GM23338 (cell line): Measurements from ENCODE around the gene ARPC2. TPM values are rescaled to one million over a fixed set of nuclear protein-coding genes. Genes with fewer than 3 reads are reported as not detected.

Experiments
- ATAC-seq: fragments of 200-7000 bp; cut with Tn5 transposase; 3 replicates; pipeline ENCODE4 v1.9.1; 2020
- DNase-seq: peaks from one replicate; pipeline ENCODE4 v3.0.0-alpha.2; 2015; ENCODE audit warnings: low spot score
- H2AFZ ChIP-seq: fragments of 200-600 bp; sonication (generic); 2 replicates; pipeline ENCODE4 v1.8.0; 2016; ENCODE audit warnings: antibody characterized with exemption, mild to moderate bottlenecking, moderate library complexity
- H3F3A ChIP-seq: fragments of 200-600 bp; sonication (generic); replicated peaks from 2 replicates; pipeline ENCODE4 v1.8.0; 2017; ENCODE audit warnings: antibody characterized with exemption, mixed run types, low read depth
- H3K27ac ChIP-seq: fragments of 200-600 bp; sonication (generic); 2 replicates; pipeline ENCODE4 v1.6.1; 2016; ENCODE audit warnings: low read depth
- H3K27me3 ChIP-seq: fragments of 200-600 bp; sonication (generic); 2 replicates; pipeline ENCODE4 v1.8.0; 2016; ENCODE audit warnings: mild to moderate bottlenecking, mixed run types, moderate library complexity; ENCODE audit not compliant: insufficient read depth
- H3K36me3 ChIP-seq: fragments of 200-600 bp; sonication (generic); 2 replicates; pipeline ENCODE4 v1.8.0; 2016; ENCODE audit warnings: mild to moderate bottlenecking; ENCODE audit not compliant: insufficient read depth
- H3K4me1 ChIP-seq: fragments of 200-600 bp; sonication (generic); 2 replicates; pipeline ENCODE4 v1.8.0; 2016; ENCODE audit warnings: mild to moderate bottlenecking, moderate library complexity; ENCODE audit not compliant: insufficient read depth
- H3K4me2 ChIP-seq: fragments of 200-600 bp; sonication (generic); 2 replicates; pipeline ENCODE4 v1.7.1; 2017; ENCODE audit warnings: mixed run types
- H3K4me3 ChIP-seq: fragments of 200-600 bp; sonication (generic); 2 replicates; pipeline ENCODE4 v1.6.1; 2016; ENCODE audit warnings: mixed run types
- H3K79me2 ChIP-seq: fragments of 200-600 bp; sonication (generic); replicated peaks from 2 replicates; pipeline ENCODE4 v1.8.0; 2017; ENCODE audit warnings: mild to moderate bottlenecking; ENCODE audit not compliant: insufficient read depth
- H3K9me2 ChIP-seq: fragments of 200-600 bp; sonication (generic); 2 replicates; pipeline ENCODE4 v1.8.0; 2017; ENCODE audit not compliant: insufficient read depth
- H4K20me1 ChIP-seq: fragments of 200-600 bp; sonication (generic); replicated peaks from 2 replicates; pipeline ENCODE4 v1.8.0; 2017; ENCODE audit warnings: mild to moderate bottlenecking; ENCODE audit not compliant: insufficient read depth
- H3K27ac Mint-ChIP-seq: 2 replicates; pipeline ENCODE4 v1.8.0; 2020; ENCODE audit warnings: inconsistent platforms, mild to moderate bottlenecking, moderate library complexity, mixed read lengths
- H3K27me3 Mint-ChIP-seq: 3 replicates; pipeline ENCODE4 v1.8.0; 2022; ENCODE audit warnings: low read depth, mild to moderate bottlenecking, moderate library complexity, mixed read lengths, inconsistent platforms; ENCODE audit not compliant: insufficient read depth, poor library complexity
- H3K36me3 Mint-ChIP-seq: 3 replicates; pipeline ENCODE4 v1.8.0; 2021; ENCODE audit warnings: low read depth, mild to moderate bottlenecking, inconsistent platforms, moderate library complexity, mixed read lengths
- H3K4me1 Mint-ChIP-seq: 3 replicates; pipeline ENCODE4 v1.8.0; 2020; ENCODE audit warnings: mild to moderate bottlenecking, inconsistent platforms, mixed read lengths
- H3K4me3 Mint-ChIP-seq: 3 replicates; pipeline ENCODE4 v1.8.0; 2021; ENCODE audit warnings: moderate library complexity, mild to moderate bottlenecking, inconsistent platforms, mixed read lengths
- H3K9me3 Mint-ChIP-seq: 3 replicates; pipeline ENCODE4 v1.8.0; 2020; ENCODE audit warnings: moderate library complexity, mild to moderate bottlenecking, inconsistent platforms, mixed read lengths
- CTCF ChIP-seq, 2 experiments: fragments of 200-600 bp in 1 of 2; sonication (generic) in 1 of 2; conservative IDR thresholded peaks; 2 replicates each; pipeline versions ENCODE4 v1.5.1 to v1.6.1; 2016 to 2017; ENCODE audit warnings: antibody characterized with exemption in 2 of 2, low read depth in 2 of 2, mild to moderate bottlenecking in 2 of 2, moderate library complexity in 1 of 2
- ETS1 ChIP-seq: IDR thresholded peaks from 2 replicates; pipeline ENCODE4 v1.6.1; 2016; ENCODE audit warnings: antibody characterized with exemption
- EZH2 ChIP-seq: fragments of 200-600 bp; sonication (generic); IDR thresholded peaks from one replicate; pipeline ENCODE4 v1.8.0; 2017; ENCODE audit warnings: antibody characterized with exemption, mild to moderate bottlenecking, low read depth; ENCODE audit not compliant: unreplicated experiment
- EZH2phosphoT487 ChIP-seq: fragments of 200-600 bp; sonication (generic); IDR thresholded peaks from one replicate; pipeline ENCODE4 v1.8.1; 2018; ENCODE audit warnings: antibody characterized with exemption; ENCODE audit not compliant: unreplicated experiment
- NANOG ChIP-seq: IDR thresholded peaks from 2 replicates; pipeline ENCODE4 v1.6.1; 2016; ENCODE audit warnings: antibody characterized with exemption, borderline replicate concordance
- POLR2AphosphoS5 ChIP-seq: IDR thresholded peaks from 2 replicates; pipeline ENCODE4 v1.6.1; 2016; ENCODE audit warnings: antibody characterized with exemption, low read depth
- REST ChIP-seq: IDR thresholded peaks from one replicate; pipeline ENCODE4 v1.6.1; 2018; ENCODE audit warnings: antibody characterized with exemption; ENCODE audit not compliant: unreplicated experiment
- STAT1 ChIP-seq: IDR thresholded peaks from one replicate; pipeline ENCODE4 v1.6.1; 2016; ENCODE audit warnings: antibody characterized with exemption; ENCODE audit not compliant: unreplicated experiment
- ZNF114 ChIP-seq: fragments of 250-450 bp; sonication (Bioruptor Pico); IDR thresholded peaks from 2 replicates; pipeline ENCODE4 v1.5.0; 2020; ENCODE audit warnings: mild to moderate bottlenecking, moderate library complexity
- ZNF331 ChIP-seq: fragments of 250-450 bp; sonication (Bioruptor Pico); IDR thresholded peaks from 2 replicates; pipeline ENCODE4 v1.5.0; 2020; ENCODE audit warnings: low read depth, mild to moderate bottlenecking, moderate library complexity
- ZNF462 ChIP-seq: fragments of 250-450 bp; sonication (Bioruptor Pico); IDR thresholded peaks from 2 replicates; pipeline ENCODE4 v1.5.0; 2020; ENCODE audit warnings: mild to moderate bottlenecking, moderate library complexity
- polyA plus RNA-seq: library from polyadenylated mRNA; unstranded; fragments of >200 nt; fragmentation: Nextera tagmentation; extraction: Ambion mirVana; gene quantifications from 2 replicates; pipeline ENCODE4 v1.2.1, GENCODE V29; 2016
- total RNA-seq: library from RNA; depleted of rRNA; stranded (reverse); fragments of >200 nt; shearing (Covaris generic); gene quantifications from 2 replicates; pipeline ENCODE4 v1.2.3, GENCODE V29; 2014

Gene ARPC2
- total and polyA plus RNA-seq, 2 experiments from 2014 or later: 217 to 271 TPM

- ATAC-seq: no peak
Observed at GRCh38 chr2:218264773-218265561, 48.0 kb downstream of the ARPC2 start.

More at GRCh38 chr2:218264773-218265561, 48.0 kb downstream of the ARPC2 start:
- H3K4me1 ChIP-seq: peaks cover 27% of the 10 kb centered on the region
- peaks cover 21% of the 10 kb centered on the region for H3K4me1 Mint-ChIP-seq
- no peaks in the 10 kb centered on the region for H3K9me2 ChIP-seq
- H3K4me2 ChIP-seq: no peak overlapping the region
- no peak overlapping the region for H3K4me3 ChIP-seq
- no peaks in the 10 kb centered on the region for H3K9me3 Mint-ChIP-seq
- TF ChIP-seq ZNF114 (no peak), ZNF462 (CRISPR knock-in tag) (no peak), POLR2AphosphoS5 (no peak), STAT1 (no peak), EZH2 (no peak), ETS1 (no peak), CTCF (conservative IDR thresholded peaks at IDR 0.05; ENCODE audit: low read depth in 2 of 2) (no peak), NANOG (no peak), EZH2phosphoT487 (no peak), ZNF331 (CRISPR knock-in tag) (no peak), REST (no peak)
- no peaks in the 10 kb centered on the region; the same call in 1 of the 2 replicates for H4K20me1 ChIP-seq
- no peak overlapping the region for H2AFZ ChIP-seq
- H3K27me3 Mint-ChIP-seq: peaks cover 9% of the 10 kb centered on the region
- H3K27me3 ChIP-seq: no peaks in the 10 kb centered on the region
- no peak overlapping the region for H3K27ac Mint-ChIP-seq
- no peak for DNase-seq
- H3K36me3 Mint-ChIP-seq: peaks cover 44% of the 10 kb centered on the region
- peaks cover 1% of the 10 kb centered on the region; the same call in 1 of the 2 replicates for H3F3A ChIP-seq
- no peaks in the 10 kb centered on the region for H3K36me3 ChIP-seq
- H3K4me3 Mint-ChIP-seq: no peak overlapping the region
- H3K27ac ChIP-seq: no peak overlapping the region
- H3K79me2 ChIP-seq: peaks cover 17% of the 10 kb centered on the region
